Measurements from ENCODE around the gene THAP4. TPM values are rescaled to one million over a fixed set of nuclear protein-coding genes. Genes with fewer than 3 reads are reported as not detected.

The THAP4 gene
- polyA plus RNA-seq, 1 of the 3 experiments (the other 2 are of a cell fraction) = 64.7 TPM

DNA sequence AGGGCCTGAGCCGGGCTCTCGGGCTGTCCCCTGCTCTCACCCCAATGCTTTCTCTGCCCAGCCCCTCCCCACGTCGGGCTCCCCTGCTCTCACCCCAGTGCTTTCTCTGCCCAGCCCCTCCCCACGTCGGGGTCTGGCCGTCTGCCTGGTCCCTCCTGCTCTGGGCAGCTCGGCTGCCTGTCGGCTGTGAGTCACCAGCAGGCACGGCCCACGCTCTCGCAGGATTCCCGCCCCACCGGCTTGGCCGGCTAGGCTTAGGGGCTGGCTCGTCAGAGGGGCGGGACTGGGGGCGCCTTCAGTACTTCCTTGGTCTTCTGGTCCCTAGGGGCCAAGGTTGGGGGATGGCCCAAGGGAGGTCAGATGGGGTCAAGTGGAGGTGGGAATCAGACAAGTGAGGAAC is 75.1 kb downstream of the THAP4 start (continued):
- TF ChIP-seq TAF1 (IDR thresholded peaks at IDR 0.05; ENCODE audit: borderline replicate concordance, low read depth, low read length) = no peak
- TF ChIP-seq FOXJ3 (CRISPR knock-in tag; IDR thresholded peaks at IDR 0.05) = no peak
- TF ChIP-seq GABPA (IDR thresholded peaks at IDR 0.05; ENCODE audit: low read depth) = no peak
- TF ChIP-seq, protein P1, sequence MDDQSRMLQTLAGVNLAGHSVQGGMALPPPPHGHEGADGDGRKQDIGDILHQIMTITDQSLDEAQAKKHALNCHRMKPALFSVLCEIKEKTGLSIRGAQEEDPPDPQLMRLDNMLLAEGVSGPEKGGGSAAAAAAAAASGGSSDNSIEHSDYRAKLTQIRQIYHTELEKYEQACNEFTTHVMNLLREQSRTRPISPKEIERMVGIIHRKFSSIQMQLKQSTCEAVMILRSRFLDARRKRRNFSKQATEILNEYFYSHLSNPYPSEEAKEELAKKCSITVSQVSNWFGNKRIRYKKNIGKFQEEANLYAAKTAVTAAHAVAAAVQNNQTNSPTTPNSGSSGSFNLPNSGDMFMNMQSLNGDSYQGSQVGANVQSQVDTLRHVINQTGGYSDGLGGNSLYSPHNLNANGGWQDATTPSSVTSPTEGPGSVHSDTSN (IDR thresholded peaks at IDR 0.05) = no peak
- TF ChIP-seq, protein P2, sequence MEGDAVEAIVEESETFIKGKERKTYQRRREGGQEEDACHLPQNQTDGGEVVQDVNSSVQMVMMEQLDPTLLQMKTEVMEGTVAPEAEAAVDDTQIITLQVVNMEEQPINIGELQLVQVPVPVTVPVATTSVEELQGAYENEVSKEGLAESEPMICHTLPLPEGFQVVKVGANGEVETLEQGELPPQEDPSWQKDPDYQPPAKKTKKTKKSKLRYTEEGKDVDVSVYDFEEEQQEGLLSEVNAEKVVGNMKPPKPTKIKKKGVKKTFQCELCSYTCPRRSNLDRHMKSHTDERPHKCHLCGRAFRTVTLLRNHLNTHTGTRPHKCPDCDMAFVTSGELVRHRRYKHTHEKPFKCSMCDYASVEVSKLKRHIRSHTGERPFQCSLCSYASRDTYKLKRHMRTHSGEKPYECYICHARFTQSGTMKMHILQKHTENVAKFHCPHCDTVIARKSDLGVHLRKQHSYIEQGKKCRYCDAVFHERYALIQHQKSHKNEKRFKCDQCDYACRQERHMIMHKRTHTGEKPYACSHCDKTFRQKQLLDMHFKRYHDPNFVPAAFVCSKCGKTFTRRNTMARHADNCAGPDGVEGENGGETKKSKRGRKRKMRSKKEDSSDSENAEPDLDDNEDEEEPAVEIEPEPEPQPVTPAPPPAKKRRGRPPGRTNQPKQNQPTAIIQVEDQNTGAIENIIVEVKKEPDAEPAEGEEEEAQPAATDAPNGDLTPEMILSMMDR (IDR thresholded peaks at IDR 0.05) = no peak
- TF ChIP-seq, protein P3, sequence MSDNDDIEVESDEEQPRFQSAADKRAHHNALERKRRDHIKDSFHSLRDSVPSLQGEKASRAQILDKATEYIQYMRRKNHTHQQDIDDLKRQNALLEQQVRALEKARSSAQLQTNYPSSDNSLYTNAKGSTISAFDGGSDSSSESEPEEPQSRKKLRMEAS (IDR thresholded peaks at IDR 0.05; ENCODE audit: low read depth) = peak; percentile 33; the same call in 1 of the 2 replicates
- TF ChIP-seq FOSL2 (IDR thresholded peaks at IDR 0.05; ENCODE audit: borderline replicate concordance, low read depth) = peak; percentile 55; the same call in 1 of the 2 replicates
- TF ChIP-seq, protein P4, sequence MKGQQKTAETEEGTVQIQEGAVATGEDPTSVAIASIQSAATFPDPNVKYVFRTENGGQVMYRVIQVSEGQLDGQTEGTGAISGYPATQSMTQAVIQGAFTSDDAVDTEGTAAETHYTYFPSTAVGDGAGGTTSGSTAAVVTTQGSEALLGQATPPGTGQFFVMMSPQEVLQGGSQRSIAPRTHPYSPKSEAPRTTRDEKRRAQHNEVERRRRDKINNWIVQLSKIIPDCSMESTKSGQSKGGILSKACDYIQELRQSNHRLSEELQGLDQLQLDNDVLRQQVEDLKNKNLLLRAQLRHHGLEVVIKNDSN (IDR thresholded peaks at IDR 0.05; ENCODE audit: borderline replicate concordance, low read depth) = no peak
- no peak for TF ChIP-seq EZH2phosphoT487 (IDR thresholded peaks at IDR 0.05; ENCODE audit: borderline replicate concordance, low read depth)
- no peak for TF ChIP-seq RXRA (IDR thresholded peaks at IDR 0.05; ENCODE audit: borderline replicate concordance, low read depth)
- TF ChIP-seq NFIC (IDR thresholded peaks at IDR 0.05; ENCODE audit: borderline replicate concordance) = peak; percentile 44; the same call in 1 of the 2 replicates
- no peak for TF ChIP-seq CHD2 (IDR thresholded peaks at IDR 0.05; ENCODE audit: low read length, partially characterized antibody)

DNA sequence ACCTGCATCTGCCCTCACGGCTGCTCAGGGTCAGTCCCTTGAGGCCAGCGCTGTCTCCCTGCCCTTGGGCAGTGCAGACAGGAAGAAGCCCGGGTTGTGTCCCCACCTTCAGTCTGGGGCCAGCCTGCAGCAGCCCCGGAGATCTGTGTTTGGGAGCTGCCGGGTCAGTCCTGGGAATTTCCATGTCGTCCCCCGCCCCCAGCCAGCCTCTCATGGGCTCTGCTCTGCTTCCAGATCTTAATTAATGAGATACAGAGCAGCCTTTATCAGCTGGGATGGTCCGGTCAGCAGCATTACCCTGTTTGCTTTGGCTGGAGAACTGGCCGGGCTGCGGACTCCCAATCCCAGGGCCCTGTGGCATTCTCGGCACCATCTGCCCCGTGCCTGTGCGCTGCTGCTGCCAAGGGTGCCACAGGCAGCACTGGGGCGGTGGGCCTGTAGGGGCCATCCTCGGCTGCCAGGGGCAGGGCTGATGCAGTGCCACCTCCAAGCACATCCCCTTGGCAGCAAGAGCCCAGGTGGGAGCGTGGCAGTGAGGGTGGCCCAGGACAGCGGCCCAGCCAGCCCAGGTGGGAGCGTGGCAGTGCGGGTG is 76.0 kb downstream of the THAP4 start:
- no peaks in the 10 kb centered on the region for H4K20me1 ChIP-seq (ENCODE audit: insufficient read depth)
- peak; percentile 7; the same call in 1 of the 2 replicates for TF ChIP-seq RAD21 (IDR thresholded peaks at IDR 0.05; ENCODE audit: low read length)
- no peak for TF ChIP-seq GABPA (IDR thresholded peaks at IDR 0.05; ENCODE audit: low read depth)
- TF ChIP-seq RFX5 (IDR thresholded peaks at IDR 0.05; ENCODE audit: low read length) = no peak
- TF ChIP-seq EZH2phosphoT487 (IDR thresholded peaks at IDR 0.05; ENCODE audit: borderline replicate concordance, low read depth) = no peak
- TF ChIP-seq YY1 (IDR thresholded peaks at IDR 0.05; ENCODE audit: low read depth) = no peak
- TF ChIP-seq, protein P3 (IDR thresholded peaks at IDR 0.05; ENCODE audit: low read depth) = no peak
- TF ChIP-seq, protein P5, sequence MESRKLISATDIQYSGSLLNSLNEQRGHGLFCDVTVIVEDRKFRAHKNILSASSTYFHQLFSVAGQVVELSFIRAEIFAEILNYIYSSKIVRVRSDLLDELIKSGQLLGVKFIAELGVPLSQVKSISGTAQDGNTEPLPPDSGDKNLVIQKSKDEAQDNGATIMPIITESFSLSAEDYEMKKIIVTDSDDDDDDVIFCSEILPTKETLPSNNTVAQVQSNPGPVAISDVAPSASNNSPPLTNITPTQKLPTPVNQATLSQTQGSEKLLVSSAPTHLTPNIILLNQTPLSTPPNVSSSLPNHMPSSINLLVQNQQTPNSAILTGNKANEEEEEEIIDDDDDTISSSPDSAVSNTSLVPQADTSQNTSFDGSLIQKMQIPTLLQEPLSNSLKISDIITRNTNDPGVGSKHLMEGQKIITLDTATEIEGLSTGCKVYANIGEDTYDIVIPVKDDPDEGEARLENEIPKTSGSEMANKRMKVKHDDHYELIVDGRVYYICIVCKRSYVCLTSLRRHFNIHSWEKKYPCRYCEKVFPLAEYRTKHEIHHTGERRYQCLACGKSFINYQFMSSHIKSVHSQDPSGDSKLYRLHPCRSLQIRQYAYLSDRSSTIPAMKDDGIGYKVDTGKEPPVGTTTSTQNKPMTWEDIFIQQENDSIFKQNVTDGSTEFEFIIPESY (IDR thresholded peaks at IDR 0.05; ENCODE audit: borderline replicate concordance, low read depth) = no peak
- peak; percentile 61; the same call in 1 of the 2 replicates for TF ChIP-seq MXI1 (IDR thresholded peaks at IDR 0.05; ENCODE audit: low read depth, low read length)
- peak; percentile 38; the same call in 1 of the 2 replicates for TF ChIP-seq TCF12 (IDR thresholded peaks at IDR 0.05)
- TF ChIP-seq NRF1 (IDR thresholded peaks at IDR 0.05; ENCODE audit: low read depth, low read length) = no peak
- peak; percentile 92 for TF ChIP-seq CHD2 (IDR thresholded peaks at IDR 0.05; ENCODE audit: low read length, partially characterized antibody)
- no peak for TF ChIP-seq ELF1 (IDR thresholded peaks at IDR 0.05)
- TF ChIP-seq, protein P1 (IDR thresholded peaks at IDR 0.05) = no peak
- TF ChIP-seq, protein P6, sequence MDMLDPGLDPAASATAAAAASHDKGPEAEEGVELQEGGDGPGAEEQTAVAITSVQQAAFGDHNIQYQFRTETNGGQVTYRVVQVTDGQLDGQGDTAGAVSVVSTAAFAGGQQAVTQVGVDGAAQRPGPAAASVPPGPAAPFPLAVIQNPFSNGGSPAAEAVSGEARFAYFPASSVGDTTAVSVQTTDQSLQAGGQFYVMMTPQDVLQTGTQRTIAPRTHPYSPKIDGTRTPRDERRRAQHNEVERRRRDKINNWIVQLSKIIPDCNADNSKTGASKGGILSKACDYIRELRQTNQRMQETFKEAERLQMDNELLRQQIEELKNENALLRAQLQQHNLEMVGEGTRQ (IDR thresholded peaks at IDR 0.05; ENCODE audit: borderline replicate concordance, low read depth, low read length) = no peak

More for the DNA sequence above, 76.0 kb downstream of the THAP4 start:
- Histone ChIP-seq H3K4me1 (ENCODE audit: control insufficient read depth in 1 of 2, insufficient read depth in 2 of 2, low read depth in 1 of 2, low read length in 1 of 2) (peaks cover 0 to 29% of the 10 kb centered on the region in 2 experiments; a peak in 1 of 4 replicates), H3K9me3 (peaks cover 12% of the 10 kb centered on the region; the same call in 1 of the 2 replicates), H3K27me3 (ENCODE audit: insufficient read depth) (peaks cover 8% of the 10 kb centered on the region; the same call in 1 of the 2 replicates), H2AFZ (ENCODE audit: low read depth) (no peak overlapping the region), H3K27ac (ENCODE audit: low read depth in 2 of 2, low read length in 1 of 2) (peak overlapping the region in 1 of 2 experiments; percentile 74; a peak in 2 of 4 replicates), H3F3A (replicated peaks; ENCODE audit: insufficient read depth) (no peaks in the 10 kb centered on the region), H3K4me3 (ENCODE audit: low read depth in 2 of 2, low read length in 1 of 2) (no peak overlapping the region), H3K9me2 (no peaks in the 10 kb centered on the region), H3K36me3 (replicated peaks in 1 of 2; ENCODE audit: control insufficient read depth in 1 of 2, insufficient read depth in 2 of 2, low read length in 1 of 2) (no peaks in the 10 kb centered on the region), H3K79me2 (ENCODE audit: insufficient read depth) (no peaks in the 10 kb centered on the region), H3K4me2 (no peak overlapping the region), H3K9ac (no peak overlapping the region)
- ChIA-PET CTCF (interaction anchor here (1.2 to 1.3 kb wide), 3 partner anchors 16 to 65 kb away, joined by 3 to 4 read pairs (median 3); no protein-coding TSS in a partner anchor), POLR2A (interaction anchor here (0.7 kb wide), 1 partner anchor 34 kb away, joined by 3 read pairs; no protein-coding TSS in a partner anchor)
- DNase-seq = peak; percentile 96
- WGBS (ENCODE audit: low lambda C conversion rate) = 24% methylated on average over 10 of the region's 19 CpGs
